ENCODE data around the gene IFT74. TPM values are rescaled to one million over a fixed set of nuclear protein-coding genes. Genes with fewer than 3 reads are reported as not detected.

IFT74 gene
- total and polyA plus RNA-seq, 2 of the 13 experiments (the other 11 are each of a cell fraction or from before 2014, with no cell fraction given): 4.2 to 12.3 TPM

GRCh38 chr9:26946753-26947727, 9.2 kb upstream of the IFT74 start, which contains the start of gene PLAA (continued):
- TF ChIP-seq JUND (CRISPR knock-in tag; IDR thresholded peaks at IDR 0.05) (no peak), ATF5 (CRISPR knock-in tag; IDR thresholded peaks at IDR 0.05; ENCODE audit: low read depth) (no peak), FOXK1 (CRISPR knock-in tag; IDR thresholded peaks at IDR 0.05; ENCODE audit: borderline replicate concordance, low read depth) (peak; percentile 34; the same call in 1 of the 2 replicates), ZNF563 (CRISPR knock-in tag; IDR thresholded peaks at IDR 0.05) (0 out of 2 replicates have a peak, but pooled peaks have one; percentile 46), PHF5A (CRISPR knock-in tag; IDR thresholded peaks at IDR 0.05; ENCODE audit: low read depth, unreplicated experiment) (no peak), FIP1L1 (IDR thresholded peaks at IDR 0.05; ENCODE audit: borderline replicate concordance, insufficient read depth, low read depth, low read length) (no peak), RFX5 (IDR thresholded peaks at IDR 0.05; ENCODE audit: low read depth, low read length) (0 out of 2 replicates have a peak, but pooled peaks have one; percentile 9), IKZF1 (IDR thresholded peaks at IDR 0.05) (no peak), MAFK (conservative IDR thresholded peaks at IDR 0.05 in 1 of 2, IDR thresholded peaks at IDR 0.05 in 1 of 2; ENCODE audit: low read length in 2 of 2) (no peak), ZFYVE20 (CRISPR knock-in tag; IDR thresholded peaks at IDR 0.05; ENCODE audit: borderline replicate concordance, low read depth) (no peak), ZNF282 (IDR thresholded peaks at IDR 0.05; ENCODE audit: partially characterized antibody) (no peak), RBFOX2 (IDR thresholded peaks at IDR 0.05; ENCODE audit: low read depth, low read length) (peak; percentile 88), ARID2 (CRISPR knock-in tag; IDR thresholded peaks at IDR 0.05; ENCODE audit: borderline replicate concordance) (no peak), THYN1 (CRISPR knock-in tag; IDR thresholded peaks at IDR 0.05; ENCODE audit: borderline replicate concordance, low read depth) (no peak), ZNF839 (CRISPR knock-in tag; IDR thresholded peaks at IDR 0.05; ENCODE audit: borderline replicate concordance) (peak; percentile 35; the same call in 1 of the 2 replicates), ZNF441 (CRISPR knock-in tag; IDR thresholded peaks at IDR 0.05; ENCODE audit: borderline replicate concordance) (peak; percentile 24; the same call in 1 of the 2 replicates), RBM39 (IDR thresholded peaks at IDR 0.05; ENCODE audit: low read depth, low read length, poor library complexity, severe bottlenecking) (peak; percentile 67), ZNF510 (CRISPR knock-in tag; IDR thresholded peaks at IDR 0.05; ENCODE audit: low read depth) (no peak), RFXANK (CRISPR knock-in tag; IDR thresholded peaks at IDR 0.05) (no peak), ZBTB44 (CRISPR knock-in tag; IDR thresholded peaks at IDR 0.05) (no peak), KDM5A (IDR thresholded peaks at IDR 0.05; ENCODE audit: borderline replicate concordance, low read length) (peak; percentile 86), ZNF33B (CRISPR knock-in tag; IDR thresholded peaks at IDR 0.05) (no peak), MED13 (CRISPR knock-in tag; IDR thresholded peaks at IDR 0.05) (no peak), TCF7L2 (IDR thresholded peaks at IDR 0.05; ENCODE audit: low read depth, low read length) (no peak), HNRNPLL (IDR thresholded peaks at IDR 0.05; ENCODE audit: low read depth, low read length, poor library complexity, severe bottlenecking) (peak; percentile 64)

Data from HepG2 (cell line).